Gastroesophageal sphincter (tissue), 3 donors: ENCODE measurements around the gene INO80B.

ENCODE experiments used
- CTCF ChIP-seq, 4 experiments: fragments of 200-600 bp in 2 of 4; fragments of 450-650 bp in 2 of 4; sonication (generic) in 1 of 4; IDR thresholded peaks; one replicate each; pipeline ENCODE4 v1.5.1; 2017 to 2019; ENCODE audit warnings: antibody characterized with exemption in 4 of 4, mild to moderate bottlenecking in 2 of 4, moderate library complexity in 2 of 4
- EP300 ChIP-seq: sonication (generic); formaldehyde crosslinking; IDR thresholded peaks from one replicate; pipeline ENCODE4 v1.6.1; 2017; ENCODE audit warnings: antibody characterized with exemption, mild to moderate bottlenecking
- POLR2A ChIP-seq, 2 donors: fragments of 450-650 bp; IDR thresholded peaks; one replicate each; pipeline ENCODE4 v1.6.1; 2017; ENCODE audit warnings: antibody characterized with exemption in 2 of 2, mild to moderate bottlenecking in 2 of 2, moderate library complexity in 1 of 2
- POLR2AphosphoS5 ChIP-seq: sonication (generic); formaldehyde crosslinking; IDR thresholded peaks from one replicate; pipeline ENCODE4 v1.6.1; 2017; ENCODE audit warnings: antibody characterized with exemption

GRCh38 chr2:74474899-74475298 is 20.0 kb downstream of the INO80B start:
- no peak for TF ChIP-seq CTCF (IDR thresholded peaks at IDR 0.05)
- no peak for TF ChIP-seq POLR2AphosphoS5
- no peak for TF ChIP-seq POLR2A (IDR thresholded peaks at IDR 0.05)
- no peak for TF ChIP-seq EP300
